Stimulated activated CD4-positive, alpha-beta T cell treated with anti-CD3 and anti-CD28 coated beads, Interleukin-1b, Interleukin-23, amount 100 ng/mL, for 1 hour (primary cell): ENCODE data around the gene TIMM21.

Experiments used
- DNase-seq, 2 donors: peaks; one replicate each; pipeline ENCODE4 v3.0.0-alpha.2; 2020; ENCODE audit warnings: low read depth in 2 of 2

The TIMM21 gene

GRCh38 chr18:74147491-74147778 lies 888 bp upstream of the TIMM21 start:
- DNase-seq, result no peak

- no peak for DNase-seq
Measured at GRCh38 chr18:74148543-74149070, 284 bp downstream of the TIMM21 start.

- DNase-seq, result no peak
Measured at GRCh38 chr18:74149878-74150277, 1.6 kb downstream of the TIMM21 start.

GRCh38 chr18:74152270-74152669 lies 3.9 kb downstream of the TIMM21 start:
- no peak for DNase-seq

GRCh38 chr18:74152857-74153256 lies 4.5 kb downstream of the TIMM21 start:
- no peak for DNase-seq

- no peak for DNase-seq
Measured at GRCh38 chr18:74153377-74153776, 5.1 kb downstream of the TIMM21 start.

- no peak for DNase-seq
Measured at GRCh38 chr18:74153793-74154192, 5.5 kb downstream of the TIMM21 start.

- no peak for DNase-seq
Measured at GRCh38 chr18:74154716-74155115, 6.4 kb downstream of the TIMM21 start.

GRCh38 chr18:74155276-74155675 lies 7.0 kb downstream of the TIMM21 start:
- DNase-seq, result no peak

- DNase-seq, result no peak
Measured at GRCh38 chr18:74163019-74163660, 14.8 kb downstream of the TIMM21 start.

GRCh38 chr18:74166386-74166785 lies 18.1 kb downstream of the TIMM21 start:
- DNase-seq, result no peak

GRCh38 chr18:74171910-74172606 lies 23.7 kb downstream of the TIMM21 start:
- no peak for DNase-seq

- no peak for DNase-seq
Measured at GRCh38 chr18:74172697-74173433, 24.5 kb downstream of the TIMM21 start.

- DNase-seq, result no peak
Measured at GRCh38 chr18:74173434-74173750, 25.1 kb downstream of the TIMM21 start.

GRCh38 chr18:74175658-74176057 lies 27.3 kb downstream of the TIMM21 start:
- DNase-seq, result no peak

GRCh38 chr18:74178884-74179283 lies 30.6 kb downstream of the TIMM21 start:
- DNase-seq, result no peak

- DNase-seq, result no peak
Measured at GRCh38 chr18:74179623-74180199, 31.4 kb downstream of the TIMM21 start.

GRCh38 chr18:74182335-74182734 lies 34.0 kb downstream of the TIMM21 start:
- no peak for DNase-seq

- no peak for DNase-seq
Measured at GRCh38 chr18:74183130-74183529, 34.8 kb downstream of the TIMM21 start.

GRCh38 chr18:74184875-74185274 lies 36.6 kb downstream of the TIMM21 start:
- no peak for DNase-seq

GRCh38 chr18:74185860-74186259 lies 37.5 kb downstream of the TIMM21 start:
- DNase-seq, result no peak

- DNase-seq, result no peak
Measured at GRCh38 chr18:74186661-74187060, 38.3 kb downstream of the TIMM21 start.

GRCh38 chr18:74190086-74190485 lies 41.8 kb downstream of the TIMM21 start:
- no peak for DNase-seq
